ENCODE results near the gene CXXC4.

CXXC4 gene

DNA sequence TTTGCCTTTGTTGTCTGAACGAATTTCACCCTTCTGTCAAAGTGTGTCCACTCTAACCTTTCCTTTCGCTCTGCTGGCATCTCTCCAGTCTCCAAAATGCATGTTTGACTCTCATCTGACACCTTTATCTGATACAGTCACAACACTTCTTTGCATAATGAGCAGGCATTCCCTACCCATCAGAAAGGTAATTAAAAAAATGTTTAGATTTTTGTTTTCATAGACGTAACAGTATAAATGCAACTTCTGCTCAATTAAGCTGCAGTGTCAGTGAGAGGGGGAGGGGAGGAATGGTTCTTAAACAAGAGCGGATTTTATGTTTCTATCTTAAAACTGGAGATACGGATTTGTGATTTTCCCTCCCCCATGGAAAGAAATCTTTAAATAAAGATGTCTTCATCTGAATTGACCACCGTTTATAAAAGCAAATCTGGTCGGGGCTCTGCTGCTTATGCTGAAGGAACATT lies 70.2 kb downstream of the CXXC4 start:
- TF ChIP-seq, protein P1, sequence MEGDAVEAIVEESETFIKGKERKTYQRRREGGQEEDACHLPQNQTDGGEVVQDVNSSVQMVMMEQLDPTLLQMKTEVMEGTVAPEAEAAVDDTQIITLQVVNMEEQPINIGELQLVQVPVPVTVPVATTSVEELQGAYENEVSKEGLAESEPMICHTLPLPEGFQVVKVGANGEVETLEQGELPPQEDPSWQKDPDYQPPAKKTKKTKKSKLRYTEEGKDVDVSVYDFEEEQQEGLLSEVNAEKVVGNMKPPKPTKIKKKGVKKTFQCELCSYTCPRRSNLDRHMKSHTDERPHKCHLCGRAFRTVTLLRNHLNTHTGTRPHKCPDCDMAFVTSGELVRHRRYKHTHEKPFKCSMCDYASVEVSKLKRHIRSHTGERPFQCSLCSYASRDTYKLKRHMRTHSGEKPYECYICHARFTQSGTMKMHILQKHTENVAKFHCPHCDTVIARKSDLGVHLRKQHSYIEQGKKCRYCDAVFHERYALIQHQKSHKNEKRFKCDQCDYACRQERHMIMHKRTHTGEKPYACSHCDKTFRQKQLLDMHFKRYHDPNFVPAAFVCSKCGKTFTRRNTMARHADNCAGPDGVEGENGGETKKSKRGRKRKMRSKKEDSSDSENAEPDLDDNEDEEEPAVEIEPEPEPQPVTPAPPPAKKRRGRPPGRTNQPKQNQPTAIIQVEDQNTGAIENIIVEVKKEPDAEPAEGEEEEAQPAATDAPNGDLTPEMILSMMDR (IDR thresholded peaks at IDR 0.05; ENCODE audit: insufficient read depth, missing control alignments), result no peak
- FAIRE-seq (no peak), DNase-seq (ENCODE audit: insufficient read length, low spot score) (no peak)

DNA sequence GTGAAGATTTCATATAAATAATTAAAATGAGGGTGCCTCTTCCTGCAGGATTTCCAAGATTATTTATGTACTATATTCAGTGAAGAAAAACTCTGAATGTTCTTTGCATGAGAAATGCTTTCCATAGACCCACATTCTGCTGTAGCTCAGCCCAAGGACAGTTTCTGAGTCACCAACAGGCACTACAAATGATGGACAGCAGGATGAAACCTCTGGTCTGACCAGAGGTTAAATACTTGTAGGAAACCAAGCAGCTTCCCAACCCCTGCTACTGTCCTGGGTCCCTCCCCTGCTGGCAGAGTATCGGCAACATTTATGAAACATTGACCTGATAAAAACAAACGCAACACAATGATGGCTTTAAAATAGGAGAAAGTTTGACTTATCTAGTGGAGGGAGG lies 73.1 kb downstream of the CXXC4 start:
- no peak for DNase-seq (ENCODE audit: insufficient read length, low spot score)
- TF ChIP-seq, protein P1 (IDR thresholded peaks at IDR 0.05; ENCODE audit: insufficient read depth, missing control alignments), result no peak
- no peak for FAIRE-seq

DNA sequence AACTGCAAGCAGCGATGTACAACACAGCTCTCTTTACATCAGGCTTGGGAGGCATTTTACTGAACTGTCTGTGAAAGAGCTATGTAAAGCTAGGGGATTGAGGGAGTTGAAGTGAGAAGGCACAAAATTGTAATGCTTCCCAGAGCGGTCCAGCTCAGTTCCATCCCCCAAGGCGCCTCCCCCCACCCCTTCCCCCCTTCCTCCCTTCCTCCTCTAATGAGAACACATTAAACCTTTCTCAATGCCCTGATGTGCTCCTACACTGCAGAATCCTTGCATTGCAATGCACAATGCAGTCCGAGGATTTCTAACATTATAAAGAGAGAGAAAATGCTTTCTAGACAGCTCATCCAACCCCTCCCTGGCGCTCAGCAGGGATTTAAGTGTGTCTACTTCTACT lies 73.9 kb downstream of the CXXC4 start:
- DNase-seq (ENCODE audit: insufficient read length, low spot score) (no peak), FAIRE-seq (no peak)
- TF ChIP-seq, protein P1 (IDR thresholded peaks at IDR 0.05; ENCODE audit: insufficient read depth, missing control alignments), result no peak
